HL-60 (cell line): ENCODE measurements around the gene YPEL1.

ENCODE experiments used
- DNase-seq, 2 experiments: peaks; one replicate each; pipeline ENCODE4 v3.0.0-alpha.2; 2010 to 2020; ENCODE audit warnings: low read depth in 1 of 2, low spot score in 1 of 2
- H3K27ac ChIP-seq: fragments of 250-450 bp; sonication (Bioruptor Pico); replicated peaks from 2 replicates; pipeline ENCODE4 v1.5.1; 2020; ENCODE audit warnings: mild to moderate bottlenecking, moderate library complexity
- H3K27me3 ChIP-seq: fragments of 250-450 bp; sonication (Bioruptor Pico); 2 replicates; pipeline ENCODE4 v1.5.1; 2021; ENCODE audit warnings: mild to moderate bottlenecking, moderate library complexity; ENCODE audit not compliant: insufficient read depth, poor library complexity, severe bottlenecking
- H3K4me3 ChIP-seq: replicated peaks from 2 replicates; pipeline ENCODE4 v1.5.1; 2011; ENCODE audit warnings: mild to moderate bottlenecking, control low read depth, low read length; ENCODE audit not compliant: insufficient read depth
- GABPA ChIP-seq: IDR thresholded peaks from 2 replicates; pipeline ENCODE4 v1.6.1; 2012; ENCODE audit warnings: low read depth
- POLR2AphosphoS5 ChIP-seq: IDR thresholded peaks from 2 replicates; pipeline ENCODE4 v1.6.1; 2012; ENCODE audit warnings: low read depth
- REST ChIP-seq: IDR thresholded peaks from 2 replicates; pipeline ENCODE4 v1.6.1; 2012; ENCODE audit warnings: low read depth; ENCODE audit not compliant: insufficient replicate concordance
- SPI1 ChIP-seq: IDR thresholded peaks from 2 replicates; pipeline ENCODE4 v1.6.1; 2012; ENCODE audit warnings: low read depth, mild to moderate bottlenecking, borderline replicate concordance
- TF ChIP-seq, protein P1 (sequence below): IDR thresholded peaks from one replicate; pipeline ENCODE4 v1.5.1; 2011; ENCODE audit warnings: low read length, control low read depth, inconsistent platforms; ENCODE audit not compliant: insufficient read depth

Gene YPEL1

DNA sequence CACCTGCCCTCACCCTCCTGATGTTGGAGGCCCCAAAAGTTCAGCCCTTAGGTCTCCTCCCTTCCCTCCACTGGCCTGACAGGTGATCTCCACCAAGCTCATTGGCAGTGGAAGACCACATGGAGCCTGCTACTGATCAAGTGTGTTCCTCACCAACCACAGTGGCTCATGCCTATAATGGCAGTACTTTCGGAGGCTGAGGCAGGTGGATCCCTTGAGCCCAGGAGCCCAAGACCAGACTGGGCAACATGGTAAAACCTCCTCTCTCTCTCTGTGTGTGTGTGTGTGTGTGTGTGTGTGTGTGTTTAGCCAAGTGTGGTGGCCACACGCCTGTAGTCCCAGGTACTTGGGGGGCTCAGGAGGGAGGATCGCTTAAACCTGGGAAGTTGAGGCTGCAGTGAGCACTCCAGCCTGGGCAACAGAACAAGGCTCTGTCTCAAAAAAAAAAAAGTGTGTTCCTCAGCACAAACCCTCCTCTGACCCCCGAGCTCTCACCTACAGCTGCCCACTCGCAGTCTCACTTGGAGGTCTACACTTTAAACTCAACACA is 4.3 kb upstream of the YPEL1 start:
- Histone ChIP-seq H3K27me3 (no peaks in the 10 kb centered on the region), H3K4me3 (no peak overlapping the region), H3K27ac (no peak overlapping the region)
- DNase-seq: no peak
- TF ChIP-seq, protein P1, sequence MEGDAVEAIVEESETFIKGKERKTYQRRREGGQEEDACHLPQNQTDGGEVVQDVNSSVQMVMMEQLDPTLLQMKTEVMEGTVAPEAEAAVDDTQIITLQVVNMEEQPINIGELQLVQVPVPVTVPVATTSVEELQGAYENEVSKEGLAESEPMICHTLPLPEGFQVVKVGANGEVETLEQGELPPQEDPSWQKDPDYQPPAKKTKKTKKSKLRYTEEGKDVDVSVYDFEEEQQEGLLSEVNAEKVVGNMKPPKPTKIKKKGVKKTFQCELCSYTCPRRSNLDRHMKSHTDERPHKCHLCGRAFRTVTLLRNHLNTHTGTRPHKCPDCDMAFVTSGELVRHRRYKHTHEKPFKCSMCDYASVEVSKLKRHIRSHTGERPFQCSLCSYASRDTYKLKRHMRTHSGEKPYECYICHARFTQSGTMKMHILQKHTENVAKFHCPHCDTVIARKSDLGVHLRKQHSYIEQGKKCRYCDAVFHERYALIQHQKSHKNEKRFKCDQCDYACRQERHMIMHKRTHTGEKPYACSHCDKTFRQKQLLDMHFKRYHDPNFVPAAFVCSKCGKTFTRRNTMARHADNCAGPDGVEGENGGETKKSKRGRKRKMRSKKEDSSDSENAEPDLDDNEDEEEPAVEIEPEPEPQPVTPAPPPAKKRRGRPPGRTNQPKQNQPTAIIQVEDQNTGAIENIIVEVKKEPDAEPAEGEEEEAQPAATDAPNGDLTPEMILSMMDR: no peak
- TF ChIP-seq SPI1: no peak
- TF ChIP-seq GABPA: no peak
- no peak for TF ChIP-seq POLR2AphosphoS5
- TF ChIP-seq REST: no peak

DNA sequence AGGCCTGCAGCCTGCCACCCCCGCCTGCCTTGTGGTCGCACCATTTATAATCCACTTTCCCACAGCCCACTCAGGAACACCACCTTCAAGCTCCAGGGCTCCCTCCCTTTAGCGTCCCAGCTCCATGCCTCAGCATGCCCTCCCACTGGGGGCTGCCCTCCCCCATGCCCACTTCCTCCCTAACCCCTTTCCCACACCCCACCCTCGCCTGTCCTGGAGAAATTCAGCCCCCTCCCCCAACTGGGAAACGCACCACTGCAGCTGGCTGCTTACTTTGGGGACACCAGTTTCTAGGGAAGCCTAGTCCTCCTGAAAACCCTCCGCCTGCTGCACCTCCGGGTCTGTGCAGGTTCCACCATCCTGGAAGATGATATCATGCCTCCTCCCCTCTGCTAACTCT is 3.4 kb upstream of the YPEL1 start:
- no peaks in the 10 kb centered on the region for H3K27me3 ChIP-seq
- no peak overlapping the region for H3K27ac ChIP-seq
- TF ChIP-seq, protein P1: no peak
- TF ChIP-seq POLR2AphosphoS5: no peak
- no peak for TF ChIP-seq GABPA
- TF ChIP-seq SPI1: no peak
- no peak for TF ChIP-seq REST
- no peak overlapping the region for H3K4me3 ChIP-seq
- no peak for DNase-seq

GRCh38 chr22:21738081-21738480 is 2.5 kb upstream of the YPEL1 start:
- no peak for DNase-seq
- no peaks in the 10 kb centered on the region for H3K27me3 ChIP-seq
- no peak overlapping the region for H3K4me3 ChIP-seq
- no peak overlapping the region for H3K27ac ChIP-seq
- TF ChIP-seq, protein P1: no peak
- no peak for TF ChIP-seq GABPA
- TF ChIP-seq POLR2AphosphoS5: no peak
- no peak for TF ChIP-seq REST
- no peak for TF ChIP-seq SPI1
